Stomach (tissue), 4 donors: ENCODE data around the gene RABGAP1L.

Source experiments
- POLR2A ChIP-seq, 4 donors: fragments of 450-650 bp; IDR thresholded peaks; one replicate each; pipeline ENCODE4 v1.6.1; 2016; ENCODE audit warnings: antibody characterized with exemption in 4 of 4, control low read depth in 2 of 4, mild to moderate bottlenecking in 1 of 4, moderate library complexity in 1 of 4
- POLR2AphosphoS5 ChIP-seq, 3 donors: sonication (generic); formaldehyde crosslinking; IDR thresholded peaks; one replicate each; pipeline ENCODE4 v1.6.1; 2016; ENCODE audit warnings: antibody characterized with exemption in 3 of 3
- TF ChIP-seq, protein P1 (sequence below), 7 experiments: fragments of 450-650 bp in 4 of 7; fragments of 200-600 bp in 3 of 7; sonication (generic) in 3 of 7; IDR thresholded peaks; one replicate each; pipeline ENCODE4 v1.5.1; 2016 to 2019; ENCODE audit warnings: antibody characterized with exemption in 7 of 7, control low read depth in 2 of 7, mild to moderate bottlenecking in 1 of 7

DNA sequence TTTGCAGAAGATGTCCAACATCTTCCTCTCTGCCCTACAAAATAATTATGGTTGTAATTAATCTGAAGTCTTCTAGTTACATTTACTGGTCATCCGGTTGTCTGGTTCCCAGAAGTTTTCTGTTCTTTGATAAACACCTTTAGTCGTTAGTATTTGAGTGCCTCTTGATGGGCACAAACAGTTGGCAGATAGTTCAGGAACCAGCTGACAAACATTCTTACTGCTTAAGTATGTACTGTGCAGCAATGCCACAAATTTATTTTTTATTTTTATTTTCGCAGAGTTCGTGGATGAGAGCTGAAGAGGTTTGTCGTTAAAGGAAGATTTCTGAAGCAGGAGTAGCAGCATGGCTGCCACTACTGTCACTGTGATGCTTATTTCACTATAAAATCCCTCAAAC is 84.7 kb downstream of the RABGAP1L start:
- TF ChIP-seq POLR2AphosphoS5 (IDR thresholded peaks at IDR 0.05) (no peak), POLR2A (IDR thresholded peaks at IDR 0.05) (no peak)
- TF ChIP-seq, protein P1, sequence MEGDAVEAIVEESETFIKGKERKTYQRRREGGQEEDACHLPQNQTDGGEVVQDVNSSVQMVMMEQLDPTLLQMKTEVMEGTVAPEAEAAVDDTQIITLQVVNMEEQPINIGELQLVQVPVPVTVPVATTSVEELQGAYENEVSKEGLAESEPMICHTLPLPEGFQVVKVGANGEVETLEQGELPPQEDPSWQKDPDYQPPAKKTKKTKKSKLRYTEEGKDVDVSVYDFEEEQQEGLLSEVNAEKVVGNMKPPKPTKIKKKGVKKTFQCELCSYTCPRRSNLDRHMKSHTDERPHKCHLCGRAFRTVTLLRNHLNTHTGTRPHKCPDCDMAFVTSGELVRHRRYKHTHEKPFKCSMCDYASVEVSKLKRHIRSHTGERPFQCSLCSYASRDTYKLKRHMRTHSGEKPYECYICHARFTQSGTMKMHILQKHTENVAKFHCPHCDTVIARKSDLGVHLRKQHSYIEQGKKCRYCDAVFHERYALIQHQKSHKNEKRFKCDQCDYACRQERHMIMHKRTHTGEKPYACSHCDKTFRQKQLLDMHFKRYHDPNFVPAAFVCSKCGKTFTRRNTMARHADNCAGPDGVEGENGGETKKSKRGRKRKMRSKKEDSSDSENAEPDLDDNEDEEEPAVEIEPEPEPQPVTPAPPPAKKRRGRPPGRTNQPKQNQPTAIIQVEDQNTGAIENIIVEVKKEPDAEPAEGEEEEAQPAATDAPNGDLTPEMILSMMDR (IDR thresholded peaks at IDR 0.05) = no peak
